Spleen (tissue), 3 donors: ENCODE data around the gene IL7R.

Experiments used
- POLR2A ChIP-seq, 3 donors: fragments of 450-650 bp; IDR thresholded peaks; one replicate each; pipeline ENCODE4 v1.5.1; 2017; ENCODE audit warnings: antibody characterized with exemption in 3 of 3, mild to moderate bottlenecking in 1 of 3
- POLR2AphosphoS5 ChIP-seq, 3 donors: sonication (generic); formaldehyde crosslinking; IDR thresholded peaks; one replicate each; pipeline ENCODE4 v1.5.1; 2017; ENCODE audit warnings: antibody characterized with exemption in 3 of 3

GRCh38 chr5:35919191-35919590 lies 62.5 kb downstream of the IL7R start:
- TF ChIP-seq POLR2AphosphoS5 (IDR thresholded peaks at IDR 0.05) = no peak
- no peak for TF ChIP-seq POLR2A (IDR thresholded peaks at IDR 0.05)
